Stimulated activated naive B cell treated with anti-CD40 and anti-IgM and Interleukin-4, amounts not matched to agents 10 μg/mL and 1 μg/mL and 100 μg/mL, for 72 hours (primary cell): ENCODE results near the gene PLCL2.

ENCODE experiments used
- ATAC-seq, 2 donors: fragments of 150-1000 bp; cut with Tn5 transposase; replicated peaks; 2 replicates each; pipeline ENCODE4 v1.10.0; 2021; ENCODE audit warnings: moderate library complexity in 1 of 2
- DNase-seq: peaks from one replicate; pipeline ENCODE4 v3.0.0; 2021
- H3K27ac Mint-ChIP-seq: one replicate; pipeline ENCODE4 v1.8.0; 2022; ENCODE audit warnings: mild to moderate bottlenecking, mixed read lengths
- H3K27me3 Mint-ChIP-seq, 2 donors: one replicate each; pipeline ENCODE4 v1.8.0; 2022; ENCODE audit warnings: mixed read lengths in 2 of 2
- H3K36me3 Mint-ChIP-seq, 2 donors: one replicate each; pipeline ENCODE4 v1.8.0; 2022; ENCODE audit warnings: mixed read lengths in 2 of 2, mild to moderate bottlenecking in 1 of 2
- H3K4me1 Mint-ChIP-seq, 2 donors: one replicate each; pipeline ENCODE4 v1.8.0; 2022; ENCODE audit warnings: mixed read lengths in 2 of 2, mild to moderate bottlenecking in 1 of 2
- H3K4me3 Mint-ChIP-seq, 2 donors: one replicate each; pipeline ENCODE4 v1.8.0; 2022; ENCODE audit warnings: mild to moderate bottlenecking in 2 of 2, mixed read lengths in 2 of 2, moderate library complexity in 1 of 2
- H3K9me3 Mint-ChIP-seq, 2 donors: one replicate each; pipeline ENCODE4 v1.8.0; 2022; ENCODE audit warnings: mixed read lengths in 2 of 2, mild to moderate bottlenecking in 1 of 2

The PLCL2 gene

DNA sequence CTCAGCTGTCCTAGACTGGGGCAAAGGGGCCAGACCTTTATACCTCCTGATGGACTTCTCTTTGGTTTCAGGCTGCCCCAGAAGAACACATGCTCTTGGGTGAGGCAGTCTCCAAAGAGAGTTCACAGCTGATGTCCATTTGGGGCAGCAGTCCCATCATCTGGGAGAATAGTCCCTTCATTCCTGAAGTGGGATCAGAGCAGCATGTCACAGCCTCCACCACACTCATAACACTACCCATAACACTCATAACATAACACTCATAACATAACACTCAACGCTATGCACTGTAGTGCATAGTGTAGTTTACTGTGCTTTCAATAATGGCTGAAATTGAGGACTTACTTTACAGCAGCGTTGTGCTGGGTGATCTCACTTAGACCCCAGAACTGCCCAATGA, 36.7 kb upstream of the PLCL2 start:
- no peak overlapping the region for H3K4me3 Mint-ChIP-seq
- peaks cover 23 to 31% of the 10 kb centered on the region in 2 donors for H3K4me1 Mint-ChIP-seq
- H3K27ac Mint-ChIP-seq = no peak overlapping the region
- peak in 1 of 2 donors; percentile 52 for ATAC-seq
- H3K36me3 Mint-ChIP-seq = no peaks in the 10 kb centered on the region
- no peaks in the 10 kb centered on the region for H3K27me3 Mint-ChIP-seq
- DNase-seq = no peak
- no peaks in the 10 kb centered on the region for H3K9me3 Mint-ChIP-seq

DNA sequence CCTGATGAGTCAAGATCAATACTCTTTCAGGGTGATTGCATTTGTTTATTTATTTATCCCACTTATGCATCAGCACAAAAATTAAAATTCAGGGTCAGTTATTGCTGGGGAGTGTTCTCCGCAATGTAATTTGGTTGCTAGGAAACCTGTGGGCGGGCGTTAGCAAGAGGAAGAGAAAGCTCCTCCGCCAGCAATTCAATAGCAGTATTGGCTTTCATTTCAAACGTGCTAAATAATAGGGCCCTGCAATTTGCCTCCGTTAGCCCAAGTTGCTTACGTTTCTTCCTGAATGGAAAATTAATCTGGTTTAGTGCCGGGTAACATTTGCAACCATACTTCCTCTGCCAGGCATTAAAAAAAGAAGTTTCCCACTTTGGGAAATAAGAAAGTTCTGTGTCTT, 35.5 kb upstream of the PLCL2 start:
- Mint-ChIP-seq H3K27ac (peak overlapping the region; percentile 78), H3K27me3 (no peaks in the 10 kb centered on the region), H3K9me3 (no peaks in the 10 kb centered on the region), H3K4me3 (peak overlapping the region; percentile 46 to 79), H3K4me1 (peaks cover 16 to 28% of the 10 kb centered on the region in 2 donors), H3K36me3 (no peaks in the 10 kb centered on the region)
- ATAC-seq (peak; percentile 92 to 96), DNase-seq (peak; percentile 49)

DNA sequence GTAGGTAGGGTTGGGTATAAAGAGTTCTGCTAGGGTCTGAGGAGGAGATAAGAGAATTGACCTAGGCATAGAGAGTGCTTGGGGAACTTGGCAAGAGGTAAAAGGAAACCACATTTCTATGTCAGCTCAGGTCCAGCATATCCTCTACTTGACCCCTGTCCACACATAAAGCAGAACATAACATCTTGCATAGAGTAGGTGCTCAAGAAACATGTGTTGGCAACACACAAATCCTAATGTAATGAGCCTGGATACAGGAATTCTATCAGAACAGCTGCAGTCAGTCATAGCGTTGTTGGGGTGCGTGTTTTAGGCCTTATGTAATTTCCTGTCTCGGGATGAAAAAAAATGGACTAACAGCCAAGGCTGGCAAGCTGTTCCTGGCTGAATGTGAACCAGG, 35.0 kb upstream of the PLCL2 start:
- DNase-seq (no peak), ATAC-seq (peak; percentile 45 to 63)
- Mint-ChIP-seq H3K4me1 (peaks cover 16 to 26% of the 10 kb centered on the region in 2 donors), H3K36me3 (no peaks in the 10 kb centered on the region), H3K4me3 (peak overlapping the region; percentile 46 to 79), H3K27ac (peak overlapping the region; percentile 78), H3K27me3 (no peaks in the 10 kb centered on the region), H3K9me3 (no peaks in the 10 kb centered on the region)

DNA sequence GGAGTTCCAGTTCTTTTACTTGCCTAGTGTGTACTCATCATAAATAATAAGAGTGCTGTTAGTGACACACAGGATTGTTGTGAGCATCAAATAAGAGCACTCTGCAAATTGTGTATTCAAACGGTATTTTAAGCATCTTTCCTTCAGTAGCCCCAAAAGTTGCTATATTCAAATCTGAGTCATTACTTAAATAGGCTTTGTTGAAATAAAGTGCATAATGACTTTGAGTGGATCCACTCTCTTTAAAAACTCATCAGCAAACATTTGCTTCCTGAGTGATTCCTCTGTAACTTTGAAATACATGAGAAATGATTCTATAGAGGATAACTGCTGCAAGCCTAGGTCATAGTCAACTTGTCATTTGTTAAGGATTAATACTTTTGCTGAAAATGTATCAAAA, 29.3 kb upstream of the PLCL2 start:
- H3K4me1 Mint-ChIP-seq = peaks cover 5 to 7% of the 10 kb centered on the region in 2 donors
- no peak for ATAC-seq
- H3K27me3 Mint-ChIP-seq = no peaks in the 10 kb centered on the region
- H3K27ac Mint-ChIP-seq = no peak overlapping the region
- H3K9me3 Mint-ChIP-seq = no peaks in the 10 kb centered on the region
- DNase-seq = no peak
- H3K36me3 Mint-ChIP-seq = no peaks in the 10 kb centered on the region
- H3K4me3 Mint-ChIP-seq = no peak overlapping the region

DNA sequence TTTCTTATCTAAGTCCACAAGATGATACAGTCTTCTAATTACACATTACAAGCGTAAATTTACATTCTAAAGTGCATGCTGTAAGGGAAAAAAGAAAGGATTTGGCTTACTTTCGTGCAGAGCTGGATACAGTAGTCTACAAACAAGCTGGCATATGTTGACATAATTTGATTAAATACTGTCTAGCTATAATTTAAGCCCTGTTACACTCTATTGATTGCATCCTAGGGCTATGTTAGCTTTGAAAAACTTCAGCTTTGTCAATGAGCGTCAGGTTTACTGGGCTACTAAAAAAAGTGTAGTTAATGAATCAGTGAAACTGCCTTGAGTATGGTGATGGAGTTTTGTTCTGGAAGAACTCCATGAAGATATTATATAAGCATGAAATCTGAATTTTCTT, 24.5 kb upstream of the PLCL2 start:
- DNase-seq = no peak
- Mint-ChIP-seq H3K4me1 (peaks cover 5 to 7% of the 10 kb centered on the region in 2 donors), H3K36me3 (no peaks in the 10 kb centered on the region), H3K27ac (no peak overlapping the region), H3K4me3 (no peak overlapping the region), H3K27me3 (no peaks in the 10 kb centered on the region), H3K9me3 (no peaks in the 10 kb centered on the region)
- ATAC-seq = no peak

DNA sequence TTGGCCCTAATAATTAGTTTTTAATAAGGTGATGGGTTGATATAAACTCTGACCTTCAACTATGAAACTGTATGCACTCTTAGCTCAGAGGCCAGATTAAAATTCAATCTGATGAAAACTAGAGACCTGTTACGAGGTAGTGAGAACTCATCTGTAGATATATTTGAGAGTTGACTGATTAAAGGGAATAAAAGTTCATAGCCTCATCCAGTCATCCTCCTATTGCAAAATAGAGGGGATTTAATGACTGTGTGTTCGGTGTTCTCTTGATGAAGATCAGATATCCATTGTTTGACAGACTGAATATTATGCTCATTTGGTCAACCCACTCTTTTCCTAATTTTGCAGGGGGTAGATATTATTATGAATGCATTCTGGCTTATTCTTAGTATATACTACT, 23.3 kb upstream of the PLCL2 start:
- no peaks in the 10 kb centered on the region for H3K9me3 Mint-ChIP-seq
- DNase-seq = no peak
- peaks cover 0 to 4% of the 10 kb centered on the region in 2 donors for H3K27me3 Mint-ChIP-seq
- peaks cover 5 to 7% of the 10 kb centered on the region in 2 donors for H3K4me1 Mint-ChIP-seq
- ATAC-seq = no peak
- no peak overlapping the region for H3K4me3 Mint-ChIP-seq
- no peak overlapping the region for H3K27ac Mint-ChIP-seq
- H3K36me3 Mint-ChIP-seq = no peaks in the 10 kb centered on the region

DNA sequence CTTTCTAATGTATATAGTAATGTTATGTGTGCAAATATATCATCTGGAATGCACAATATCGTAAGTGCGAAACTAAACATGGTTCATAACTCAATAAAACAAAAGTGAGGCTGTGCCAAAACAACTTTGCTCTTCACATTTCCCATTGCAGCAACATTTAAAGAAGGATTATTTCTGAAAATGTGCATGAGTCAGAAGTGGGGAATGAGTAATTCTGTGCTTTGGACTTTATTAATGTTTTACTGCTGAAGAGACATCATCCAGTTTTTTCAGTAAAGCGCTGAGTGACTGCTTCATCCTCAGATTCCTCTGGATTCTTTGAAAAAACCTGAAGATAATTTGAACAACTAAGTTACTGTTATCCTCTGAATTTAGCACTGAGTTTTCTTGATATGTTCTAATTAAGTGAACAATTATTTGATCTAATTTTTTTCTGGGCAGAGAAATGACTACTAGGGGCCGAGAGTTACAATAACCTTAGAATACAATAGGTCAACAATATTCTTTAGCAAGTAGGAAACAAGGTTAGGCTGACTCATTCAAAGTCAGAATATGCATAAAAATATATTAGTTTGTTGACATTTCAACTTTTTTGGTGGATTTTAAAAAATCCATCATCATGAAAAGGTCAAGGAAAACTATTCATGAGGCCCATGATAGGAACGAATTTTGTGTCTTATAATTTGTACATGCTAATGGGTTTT, 20.0 kb upstream of the PLCL2 start:
- Mint-ChIP-seq H3K27ac (no peak overlapping the region), H3K9me3 (no peaks in the 10 kb centered on the region), H3K36me3 (no peaks in the 10 kb centered on the region), H3K27me3 (peaks cover 0 to 6% of the 10 kb centered on the region in 2 donors), H3K4me1 (peaks cover 0 to 2% of the 10 kb centered on the region in 2 donors), H3K4me3 (no peak overlapping the region)
- ATAC-seq (no peak), DNase-seq (no peak)

DNA sequence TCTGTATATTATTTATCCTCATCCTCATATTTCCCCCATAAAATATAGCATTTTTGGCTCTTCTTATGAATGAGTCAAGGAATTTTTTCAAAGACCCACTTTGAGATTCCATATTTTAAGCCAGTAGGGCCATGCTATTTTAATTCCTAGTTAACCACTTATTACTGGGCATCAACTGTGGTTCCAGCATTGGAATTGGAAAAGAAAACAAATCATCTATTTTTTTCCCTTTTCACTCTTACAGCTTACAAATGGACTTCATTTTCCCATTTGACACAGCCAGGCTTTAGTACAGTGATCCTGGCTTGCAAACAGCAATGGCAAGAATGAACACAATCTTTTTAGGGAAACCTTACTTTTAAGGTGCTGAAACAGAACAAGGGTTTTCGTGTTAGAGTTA, 19.4 kb upstream of the PLCL2 start:
- no peak overlapping the region for H3K27ac Mint-ChIP-seq
- ATAC-seq (no peak), DNase-seq (no peak)
- peaks cover 0 to 6% of the 10 kb centered on the region in 2 donors for H3K27me3 Mint-ChIP-seq
- H3K9me3 Mint-ChIP-seq = no peaks in the 10 kb centered on the region
- no peaks in the 10 kb centered on the region for H3K36me3 Mint-ChIP-seq
- H3K4me1 Mint-ChIP-seq = peaks cover 0 to 2% of the 10 kb centered on the region in 2 donors
- no peak overlapping the region for H3K4me3 Mint-ChIP-seq

DNA sequence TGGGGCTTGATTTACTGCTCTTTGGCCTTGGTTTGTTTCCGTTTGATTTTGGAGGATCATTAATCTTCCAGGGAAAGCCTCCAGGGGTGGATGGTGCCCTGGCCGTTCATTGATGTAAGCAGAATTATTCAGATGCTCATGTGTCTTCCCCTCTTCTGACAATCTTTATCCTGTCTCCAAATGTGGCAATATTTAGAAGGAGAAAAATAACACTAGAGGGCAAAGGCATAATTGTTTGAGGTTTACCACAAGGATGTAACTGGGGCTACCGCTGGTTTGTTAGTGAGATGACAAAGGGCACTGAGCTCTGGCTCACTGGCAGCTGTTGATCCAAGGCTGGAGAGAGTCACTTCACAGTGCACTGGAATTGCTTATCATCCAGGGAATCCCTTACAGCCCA, 18.2 kb upstream of the PLCL2 start:
- Mint-ChIP-seq H3K27ac (peak overlapping the region; percentile 47), H3K36me3 (no peaks in the 10 kb centered on the region), H3K4me3 (no peak overlapping the region), H3K27me3 (peaks cover 0 to 6% of the 10 kb centered on the region in 2 donors), H3K9me3 (no peaks in the 10 kb centered on the region), H3K4me1 (peaks cover 0 to 2% of the 10 kb centered on the region in 2 donors)
- DNase-seq (no peak), ATAC-seq (no peak)

DNA sequence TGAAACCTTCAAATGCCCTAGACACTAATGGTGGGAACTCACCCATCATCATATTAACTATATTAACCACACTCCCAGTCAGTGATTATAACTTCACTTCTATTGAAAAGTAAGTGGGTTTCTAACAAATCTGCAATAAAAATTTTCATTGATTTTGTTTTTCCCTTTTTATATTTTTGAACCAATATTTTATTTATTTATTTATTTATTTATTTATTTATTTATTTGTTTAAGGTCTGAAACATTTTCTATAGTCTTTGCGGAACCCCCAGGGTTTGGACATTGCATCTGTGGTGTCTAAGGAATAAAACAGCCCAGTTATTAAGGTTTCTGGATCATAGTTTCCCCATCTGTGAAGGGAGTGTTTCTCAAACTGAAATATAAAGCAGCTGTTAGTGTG, 16.2 kb upstream of the PLCL2 start:
- Mint-ChIP-seq H3K4me3 (no peak overlapping the region), H3K4me1 (peaks cover 0 to 2% of the 10 kb centered on the region in 2 donors), H3K27me3 (peaks cover 0 to 6% of the 10 kb centered on the region in 2 donors), H3K27ac (no peak overlapping the region), H3K36me3 (no peaks in the 10 kb centered on the region), H3K9me3 (no peaks in the 10 kb centered on the region)
- no peak for ATAC-seq
- no peak for DNase-seq

DNA sequence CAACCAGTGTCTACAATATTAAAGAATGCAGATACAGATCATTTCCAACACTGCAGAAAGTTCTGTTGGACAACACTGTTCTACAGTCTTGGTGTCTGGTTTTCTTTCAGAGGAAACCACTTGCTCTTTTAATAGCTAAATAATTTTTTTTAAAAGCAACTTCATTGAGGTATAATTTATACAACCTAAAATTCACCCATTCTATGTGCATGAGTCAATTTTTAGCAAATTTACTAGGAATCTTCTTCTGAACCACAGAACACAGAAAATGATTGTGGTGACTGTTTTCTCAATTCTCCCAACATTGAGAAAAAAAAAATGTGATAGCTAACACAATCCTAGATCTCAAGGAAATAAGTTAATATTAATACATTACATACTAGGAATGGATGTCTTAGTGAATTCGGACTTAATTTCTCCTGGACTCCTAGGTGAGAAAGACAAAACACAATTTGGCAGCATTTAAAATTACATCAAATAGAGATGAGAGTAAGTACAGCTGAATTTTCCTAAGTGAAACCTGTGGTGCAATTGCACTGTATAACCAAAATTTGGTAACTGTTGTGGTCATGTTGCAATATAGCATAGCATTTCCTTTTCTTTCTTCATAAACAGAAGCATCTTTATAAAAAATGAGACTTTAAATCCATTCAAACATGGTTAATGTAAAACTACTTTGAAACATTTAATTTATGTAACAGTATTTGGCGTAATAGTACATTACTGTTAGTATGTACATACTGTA, 15.3 kb upstream of the PLCL2 start:
- peaks cover 0 to 2% of the 10 kb centered on the region in 2 donors for H3K4me1 Mint-ChIP-seq
- no peak overlapping the region for H3K4me3 Mint-ChIP-seq
- H3K27ac Mint-ChIP-seq = no peak overlapping the region
- ATAC-seq (no peak), DNase-seq (no peak)
- H3K9me3 Mint-ChIP-seq = no peaks in the 10 kb centered on the region
- no peaks in the 10 kb centered on the region for H3K36me3 Mint-ChIP-seq
- H3K27me3 Mint-ChIP-seq = peaks cover 0 to 6% of the 10 kb centered on the region in 2 donors

DNA sequence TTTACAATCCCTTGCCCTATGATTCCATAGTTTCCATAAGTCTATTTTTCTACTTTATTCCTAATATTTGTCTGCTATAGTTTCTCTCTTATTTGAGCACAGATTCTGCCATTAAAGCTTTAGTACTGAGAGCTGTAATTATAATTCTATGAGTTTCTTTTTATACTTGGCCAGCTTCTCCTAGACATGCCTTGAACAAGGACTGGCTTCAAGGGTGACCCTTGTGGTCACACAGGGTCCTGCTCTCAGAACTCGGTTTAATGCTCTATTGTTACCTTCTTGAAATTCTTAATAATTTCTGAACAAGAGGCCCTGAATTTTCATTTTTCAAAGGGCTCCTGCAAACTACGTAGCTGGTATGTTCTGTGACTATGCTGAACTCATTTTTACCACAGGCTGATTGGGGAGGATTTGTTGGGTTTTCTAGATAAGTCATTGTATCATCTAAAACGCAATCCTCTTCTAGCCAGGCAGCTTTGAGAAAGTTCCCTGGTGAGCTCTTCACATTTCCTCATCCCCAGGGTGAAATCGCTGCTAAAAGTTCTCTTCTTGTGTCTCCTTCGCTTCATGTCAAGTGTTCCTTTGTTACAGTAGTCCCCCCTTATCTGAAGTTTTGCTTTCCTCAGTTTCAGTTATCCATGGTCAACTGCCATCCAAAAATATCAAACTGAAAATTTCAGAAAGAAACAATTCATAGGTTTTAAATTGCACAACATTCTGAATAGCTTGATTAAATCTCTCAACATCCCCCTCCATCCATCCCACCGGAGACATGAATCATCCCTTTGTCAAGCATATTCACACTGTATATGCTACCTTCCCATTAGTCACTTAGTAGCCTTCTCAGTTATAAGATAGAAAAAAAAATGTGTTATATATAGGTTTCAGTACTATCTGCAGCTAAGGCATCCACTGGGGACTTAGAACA, 12.6 kb upstream of the PLCL2 start:
- Mint-ChIP-seq H3K27ac (no peak overlapping the region), H3K4me1 (peaks cover 5 to 10% of the 10 kb centered on the region in 2 donors), H3K4me3 (no peak overlapping the region), H3K27me3 (no peaks in the 10 kb centered on the region), H3K36me3 (no peaks in the 10 kb centered on the region), H3K9me3 (no peaks in the 10 kb centered on the region)
- ATAC-seq (no peak), DNase-seq (no peak)

DNA sequence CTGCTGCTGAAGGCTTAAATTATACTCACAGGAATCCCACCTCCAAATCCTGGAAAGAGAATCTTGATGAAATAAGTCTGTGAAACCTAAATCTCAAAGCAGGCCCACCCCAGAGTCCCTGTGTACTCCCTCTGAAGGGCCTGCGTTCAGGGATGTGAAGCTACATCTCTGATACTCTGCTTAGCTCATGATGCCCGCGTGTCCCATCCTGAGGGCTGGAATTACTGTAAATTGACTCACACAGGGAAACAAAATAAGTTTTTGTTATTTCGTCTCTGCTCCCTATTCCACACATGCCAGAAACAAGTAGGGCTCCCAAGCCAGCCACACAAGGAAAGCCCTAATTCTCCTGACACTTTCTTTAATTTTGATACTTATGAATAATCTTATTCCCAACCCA, 10.9 kb upstream of the PLCL2 start:
- ATAC-seq (no peak), DNase-seq (no peak)
- Mint-ChIP-seq H3K27me3 (no peaks in the 10 kb centered on the region), H3K27ac (no peak overlapping the region), H3K9me3 (no peaks in the 10 kb centered on the region), H3K36me3 (no peaks in the 10 kb centered on the region), H3K4me1 (peaks cover 5 to 10% of the 10 kb centered on the region in 2 donors), H3K4me3 (no peak overlapping the region)

DNA sequence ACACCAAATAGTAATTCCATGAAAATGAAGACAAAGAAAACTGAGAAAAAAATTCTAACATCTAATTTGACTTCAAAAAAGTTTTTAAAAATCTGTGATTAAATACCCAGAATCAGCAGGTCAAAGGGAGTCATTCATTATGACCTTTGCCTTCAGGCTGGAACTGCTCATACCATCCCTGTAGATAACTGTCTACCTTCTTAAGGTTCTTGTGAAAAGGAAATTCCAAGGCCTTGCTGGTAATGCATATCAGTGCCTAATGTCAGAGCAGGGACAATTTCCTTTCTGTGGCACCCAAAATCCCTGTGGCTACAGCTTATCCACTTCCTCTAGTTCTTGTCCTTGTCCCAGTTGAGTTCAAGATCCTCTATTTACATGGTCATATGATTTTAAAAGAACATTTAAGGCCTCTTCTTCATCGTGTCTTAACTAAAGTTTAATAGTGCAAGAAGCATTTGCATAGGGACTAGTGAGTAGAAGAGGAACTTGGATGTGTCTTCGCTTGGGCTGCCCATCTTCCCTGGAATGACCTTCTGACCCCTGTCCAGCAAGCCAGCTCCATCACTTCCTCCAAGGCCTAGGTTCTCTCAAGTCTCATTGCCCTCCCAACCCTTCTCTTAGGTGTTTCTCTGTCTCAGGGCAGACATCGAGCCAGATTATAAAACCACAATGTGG, 8.7 kb upstream of the PLCL2 start:
- Mint-ChIP-seq H3K27ac (no peak overlapping the region), H3K27me3 (no peaks in the 10 kb centered on the region), H3K4me3 (no peak overlapping the region), H3K9me3 (no peaks in the 10 kb centered on the region), H3K4me1 (peaks cover 5 to 10% of the 10 kb centered on the region in 2 donors), H3K36me3 (no peaks in the 10 kb centered on the region)
- ATAC-seq (no peak), DNase-seq (no peak)
